DMS 273 (cell line): Measurements from ENCODE around the gene PRB4.
"Not testable (repeated sequence)": the region's sequence is repeated elsewhere in the genome, so short reads cannot be mapped to it uniquely, and the experiment has no call there.

Experiments
- DNase-seq: peaks from one replicate; lab custom pipeline; 2025; ENCODE audit not compliant: unreplicated experiment; lab: John Stamatoyannopoulos, UW

The PRB4 gene

GRCh38 chr12:11310336-11310735 lies at the start of gene PRB4:
Gene PRB4 (minus strand): TSS chr12:11310436. CDS start chr12:11310398, 38 bp downstream.
- no peak for DNase-seq

DNA sequence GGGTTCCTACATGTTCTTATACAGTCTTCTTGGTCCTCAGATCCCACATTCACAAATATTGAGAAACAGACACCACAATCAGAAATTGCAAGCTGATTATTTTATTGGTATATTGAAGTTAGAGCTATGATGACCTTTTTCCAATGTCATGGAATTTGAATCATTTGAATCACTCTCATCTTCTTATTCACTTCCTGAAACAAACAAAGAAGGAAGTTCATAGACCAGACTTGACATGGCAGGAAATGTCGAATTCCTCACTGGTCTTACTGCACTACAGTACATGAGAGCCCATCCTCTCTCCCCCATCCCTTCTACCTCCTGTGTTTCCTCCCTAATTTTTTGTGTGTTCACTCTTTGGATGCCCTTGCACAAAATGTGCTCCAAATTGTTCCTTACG lies 41.5 kb upstream of the PRB4 start:
- DNase-seq, result not testable (repeated sequence)

- no peak for DNase-seq
Observed at GRCh38 chr12:11348439-11348838, 38.2 kb upstream of the PRB4 start.

DNA sequence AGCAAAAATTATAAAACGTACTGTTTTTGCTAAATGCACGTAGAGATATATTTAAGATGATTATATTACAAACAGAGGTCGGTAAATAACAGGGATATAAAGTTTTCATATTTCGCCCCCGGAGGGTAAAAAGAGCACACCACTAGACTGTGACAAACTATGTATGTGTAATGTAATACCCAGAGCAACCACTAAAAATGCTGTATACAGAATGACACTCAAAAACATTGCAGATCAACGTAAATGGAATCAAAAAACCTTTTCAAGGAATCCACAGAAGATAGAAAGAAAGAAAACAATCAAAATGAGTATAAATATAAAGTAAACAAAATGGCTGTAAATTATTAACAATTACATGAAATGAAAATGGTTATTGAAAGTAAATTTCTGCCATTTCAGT lies 37.6 kb upstream of the PRB4 start:
- DNase-seq, result peak; percentile 4

- DNase-seq, result no peak
Observed at GRCh38 chr12:11344500-11344899, 34.3 kb upstream of the PRB4 start.

DNA sequence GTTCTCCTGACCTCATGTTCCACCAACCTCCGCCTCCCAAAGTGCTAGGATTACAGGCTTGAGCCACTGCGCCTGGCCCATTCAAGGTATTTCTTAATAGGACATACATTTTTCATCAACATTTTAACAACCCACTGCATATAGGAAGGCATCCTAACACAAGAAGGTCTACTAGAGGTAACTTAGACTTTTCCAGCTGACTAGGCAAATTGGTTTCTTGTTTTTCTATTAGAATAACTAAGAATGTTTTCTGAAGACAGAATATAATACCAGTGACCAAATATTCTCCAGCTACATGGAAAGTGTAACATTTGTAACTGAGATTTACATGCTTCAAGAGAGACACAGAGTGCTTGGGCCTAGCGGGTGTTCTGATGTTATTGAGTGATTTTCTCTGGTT lies 14.2 kb upstream of the PRB4 start:
- DNase-seq, result no peak

- no peak for DNase-seq
Observed at GRCh38 chr12:11321980-11322379, 11.7 kb upstream of the PRB4 start.

DNA sequence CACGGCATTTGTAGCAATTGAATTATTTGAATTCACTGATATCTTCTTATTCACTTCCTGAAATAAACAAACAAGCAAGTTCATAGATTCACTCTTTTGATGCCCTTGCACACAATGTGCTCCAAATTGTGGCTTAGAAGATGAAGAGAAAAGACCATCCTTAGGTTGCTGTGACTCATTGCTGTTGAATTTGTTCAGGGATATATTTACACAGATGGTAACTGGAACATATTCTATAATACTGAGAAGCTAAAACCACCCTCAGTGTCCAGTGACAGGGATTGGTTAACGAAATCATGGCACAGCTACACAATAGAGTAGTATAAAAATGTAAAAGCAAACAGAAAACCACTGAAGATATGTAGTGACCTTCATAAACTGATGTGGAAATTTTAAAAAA lies 3.1 kb downstream of the PRB4 start:
- no peak for DNase-seq

DNA sequence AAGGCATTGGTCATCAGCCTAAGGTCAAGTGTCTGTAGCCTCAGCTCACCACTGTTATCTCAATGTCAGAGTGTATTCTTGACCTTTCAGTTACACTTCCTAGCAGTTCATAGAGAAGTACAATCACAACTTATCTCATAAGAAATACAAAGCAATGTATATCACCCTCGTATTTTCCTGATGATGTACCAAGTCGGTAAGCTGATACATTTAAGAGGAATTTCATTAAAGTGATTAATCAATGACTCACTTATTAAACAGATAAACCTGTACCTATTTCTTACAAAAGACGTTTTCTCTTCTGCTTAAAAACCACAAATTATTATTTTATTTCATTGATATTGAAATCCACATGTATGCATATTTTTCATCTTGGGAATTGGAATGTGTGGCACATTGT lies 36.8 kb downstream of the PRB4 start:
- no peak for DNase-seq

DNA sequence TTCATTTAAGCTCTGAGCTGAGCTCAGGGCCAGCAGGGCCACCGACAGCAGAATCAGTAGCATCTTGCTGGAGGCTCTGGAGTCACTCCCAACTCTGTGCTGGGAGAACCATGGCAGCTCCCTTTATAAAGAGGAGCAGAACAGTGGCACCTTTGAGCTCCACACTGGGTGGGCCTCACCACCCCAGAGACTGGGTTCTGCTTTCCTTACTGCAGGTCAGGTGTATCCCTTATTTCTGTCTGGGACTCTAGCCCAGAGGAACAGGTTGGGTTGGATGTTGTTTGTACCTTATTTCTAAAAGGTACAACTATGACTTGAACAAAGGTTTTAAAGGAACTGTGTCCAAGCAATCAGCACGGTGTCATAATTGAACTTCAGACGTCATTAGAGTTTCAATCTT lies 40.6 kb downstream of the PRB4 start, which contains the start of gene PRB3:
Gene PRB3, minus strand, starts transcription at position 101 of the 400 bp plus-strand sequence. Its CDS starts 38 bp downstream, at position 63.
- DNase-seq, result no peak

- no peak for DNase-seq
Observed at GRCh38 chr12:11264501-11264900, 45.7 kb downstream of the PRB4 start.
